Karpas-422 (cell line): Measurements from ENCODE around the gene RARS2. TPM values are rescaled to one million over a fixed set of nuclear protein-coding genes. Genes with fewer than 3 reads are reported as not detected.
A peak's percentile ranks its signal among the peaks of the same experiment; 100 is the strongest.

Experiments
- DNase-seq: peaks from one replicate; pipeline ENCODE4 v3.0.0-alpha.2; 2015
- H2AFZ ChIP-seq: fragments of 200-600 bp; sonication (generic); 2 replicates; pipeline ENCODE4 v1.6.1; 2014; ENCODE audit warnings: antibody characterized with exemption, low read length, mixed read lengths
- H3K27ac ChIP-seq: fragments of 200-600 bp; sonication (generic); 2 replicates; pipeline ENCODE4 v1.5.1; 2014; ENCODE audit warnings: mild to moderate bottlenecking, low read length, moderate library complexity
- H3K27me3 ChIP-seq: fragments of 200-600 bp; sonication (generic); 2 replicates; pipeline ENCODE4 v1.6.1; 2014; ENCODE audit warnings: low read length, mixed read lengths
- H3K36me3 ChIP-seq: fragments of 200-600 bp; sonication (generic); 2 replicates; pipeline ENCODE4 v1.6.1; 2014; ENCODE audit warnings: low read length, mixed read lengths; ENCODE audit not compliant: insufficient read depth
- H3K4me1 ChIP-seq: fragments of 200-600 bp; sonication (generic); 2 replicates; pipeline ENCODE4 v1.6.1; 2014; ENCODE audit warnings: mild to moderate bottlenecking, low read length, mixed read lengths
- H3K4me2 ChIP-seq: fragments of 200-600 bp; sonication (generic); 2 replicates; pipeline ENCODE4 v1.6.1; 2014; ENCODE audit warnings: low read length, low read depth, mild to moderate bottlenecking; ENCODE audit not compliant: poor library complexity, severe bottlenecking
- H3K4me3 ChIP-seq: fragments of 200-600 bp; sonication (generic); 2 replicates; pipeline ENCODE4 v1.5.1; 2014; ENCODE audit warnings: mild to moderate bottlenecking, antibody characterized with exemption, low read length, mixed read lengths
- H3K79me2 ChIP-seq: fragments of 200-600 bp; sonication (generic); 2 replicates; pipeline ENCODE4 v1.6.1; 2014; ENCODE audit warnings: mild to moderate bottlenecking, low read length, mixed read lengths
- H3K9ac ChIP-seq: fragments of 200-600 bp; sonication (generic); 2 replicates; pipeline ENCODE4 v1.6.0; 2014; ENCODE audit warnings: low read length
- H3K9me2 ChIP-seq: fragments of 200-600 bp; sonication (generic), shearing (Covaris generic); replicated peaks from 2 replicates; pipeline ENCODE4 v1.6.0; 2014; ENCODE audit warnings: mild to moderate bottlenecking, low read length, moderate library complexity; ENCODE audit not compliant: insufficient read depth
- H3K9me3 ChIP-seq: fragments of 300-700, 200-600 bp; sonication (generic); 2 replicates; pipeline ENCODE4 v1.6.1; 2014; ENCODE audit warnings: low read length, mixed read lengths
- H4K20me1 ChIP-seq: fragments of 200-600 bp; sonication (generic); 2 replicates; pipeline ENCODE4 v1.6.1; 2014; ENCODE audit warnings: mild to moderate bottlenecking, antibody characterized with exemption, low read length, low read depth; ENCODE audit not compliant: insufficient read depth
- total RNA-seq: library from RNA; depleted of rRNA; stranded (reverse); fragments of >200 nt; shearing (Covaris generic); gene quantifications from 2 replicates; pipeline ENCODE4 v1.2.3, GENCODE V29; 2014; ENCODE audit warnings: low replicate concordance

The RARS2 gene
- total RNA-seq, 1 experiment from 2014 or later, result 27.7 TPM

GRCh38 chr6:87487555-87487954 is 102.2 kb downstream of the RARS2 start:
- Histone ChIP-seq H3K9ac (no peak overlapping the region), H3K9me3 (no peaks in the 10 kb centered on the region), H3K27ac (no peak overlapping the region), H3K9me2 (no peaks in the 10 kb centered on the region), H3K4me3 (no peak overlapping the region), H2AFZ (no peak overlapping the region), H3K4me1 (no peaks in the 10 kb centered on the region), H4K20me1 (no peaks in the 10 kb centered on the region), H3K27me3 (no peaks in the 10 kb centered on the region), H3K79me2 (peaks cover 34% of the 10 kb centered on the region), H3K4me2 (no peak overlapping the region), H3K36me3 (no peaks in the 10 kb centered on the region)
- DNase-seq, result no peak

GRCh38 chr6:87484491-87484890 is 105.3 kb downstream of the RARS2 start:
- Histone ChIP-seq H3K4me2 (no peak overlapping the region), H2AFZ (no peak overlapping the region), H3K36me3 (no peaks in the 10 kb centered on the region), H3K79me2 (peaks cover 34% of the 10 kb centered on the region), H3K9ac (no peak overlapping the region), H3K27me3 (no peaks in the 10 kb centered on the region), H3K4me1 (no peaks in the 10 kb centered on the region), H3K9me3 (no peaks in the 10 kb centered on the region), H3K27ac (no peak overlapping the region), H4K20me1 (no peaks in the 10 kb centered on the region), H3K9me2 (no peaks in the 10 kb centered on the region), H3K4me3 (no peak overlapping the region)
- DNase-seq, result no peak

GRCh38 chr6:87483929-87484328 is 105.9 kb downstream of the RARS2 start:
- Histone ChIP-seq H4K20me1 (no peaks in the 10 kb centered on the region), H3K79me2 (peaks cover 33% of the 10 kb centered on the region), H3K27ac (no peak overlapping the region), H3K4me2 (no peak overlapping the region), H3K4me1 (no peaks in the 10 kb centered on the region), H2AFZ (no peak overlapping the region), H3K9me2 (no peaks in the 10 kb centered on the region), H3K4me3 (no peak overlapping the region), H3K9ac (no peak overlapping the region), H3K36me3 (no peaks in the 10 kb centered on the region), H3K9me3 (no peaks in the 10 kb centered on the region), H3K27me3 (no peaks in the 10 kb centered on the region)
- peak; percentile 75 for DNase-seq

- Histone ChIP-seq H4K20me1 (no peaks in the 10 kb centered on the region), H3K27me3 (no peaks in the 10 kb centered on the region), H3K79me2 (peaks cover 25% of the 10 kb centered on the region), H3K27ac (no peak overlapping the region), H3K9me2 (no peaks in the 10 kb centered on the region), H3K4me1 (no peaks in the 10 kb centered on the region), H3K4me3 (no peak overlapping the region), H3K9ac (no peak overlapping the region), H3K9me3 (no peaks in the 10 kb centered on the region), H2AFZ (no peak overlapping the region), H3K36me3 (peaks cover 6% of the 10 kb centered on the region; the same call in 1 of the 2 replicates), H3K4me2 (no peak overlapping the region)
- no peak for DNase-seq
Observed at GRCh38 chr6:87482366-87482765, 107.4 kb downstream of the RARS2 start.

GRCh38 chr6:87481931-87482330 is 107.9 kb downstream of the RARS2 start:
- Histone ChIP-seq H3K4me1 (no peaks in the 10 kb centered on the region), H3K9ac (no peak overlapping the region), H3K27ac (no peak overlapping the region), H3K27me3 (no peaks in the 10 kb centered on the region), H3K36me3 (peaks cover 6% of the 10 kb centered on the region; the same call in 1 of the 2 replicates), H4K20me1 (no peaks in the 10 kb centered on the region), H3K4me3 (no peak overlapping the region), H3K79me2 (peaks cover 23% of the 10 kb centered on the region), H3K4me2 (no peak overlapping the region), H3K9me2 (no peaks in the 10 kb centered on the region), H3K9me3 (no peaks in the 10 kb centered on the region), H2AFZ (no peak overlapping the region)
- no peak for DNase-seq

- Histone ChIP-seq H3K4me2 (peak overlapping the region; percentile 98), H3K36me3 (peaks cover 6% of the 10 kb centered on the region; the same call in 1 of the 2 replicates), H3K9me3 (no peaks in the 10 kb centered on the region), H2AFZ (peak overlapping the region; percentile 91), H3K27ac (no peak overlapping the region), H3K79me2 (peaks cover 38% of the 10 kb centered on the region), H3K9ac (peak overlapping the region; percentile 86), H3K9me2 (no peaks in the 10 kb centered on the region), H4K20me1 (no peaks in the 10 kb centered on the region), H3K4me1 (peaks cover 35% of the 10 kb centered on the region), H3K4me3 (peak overlapping the region; percentile 91), H3K27me3 (no peaks in the 10 kb centered on the region)
- DNase-seq, result peak; percentile 83
Observed at GRCh38 chr6:87473419-87473903, 116.3 kb downstream of the RARS2 start.

GRCh38 chr6:87472525-87473418 is 117.0 kb downstream of the RARS2 start, which contains the start of gene SLC35A1:
Gene SLC35A1 (plus strand): TSS chr6:87472974. CDS start chr6:87473004, 30 bp downstream.
- peak within 1 kb of the TSS; percentile 38; the same call in 1 of the 2 replicates for H3K27ac ChIP-seq
- H3K4me3 ChIP-seq, result peak within 1 kb of the TSS; percentile 91
- peaks cover 36% of the 10 kb centered on the region for H3K79me2 ChIP-seq

GRCh38 chr6:87465051-87465450 is 124.7 kb downstream of the RARS2 start:
- Histone ChIP-seq H3K9ac (no peak overlapping the region), H3K36me3 (no peaks in the 10 kb centered on the region), H3K4me3 (no peak overlapping the region), H3K4me2 (no peak overlapping the region), H4K20me1 (no peaks in the 10 kb centered on the region), H3K27me3 (no peaks in the 10 kb centered on the region), H3K9me3 (no peaks in the 10 kb centered on the region), H3K9me2 (no peaks in the 10 kb centered on the region), H3K79me2 (no peaks in the 10 kb centered on the region), H3K4me1 (no peaks in the 10 kb centered on the region), H2AFZ (no peak overlapping the region), H3K27ac (no peak overlapping the region)
- no peak for DNase-seq

More at GRCh38 chr6:87472525-87473418, 117.0 kb downstream of the RARS2 start, which contains the start of gene SLC35A1:
- Histone ChIP-seq H3K36me3 (peaks cover 1% of the 10 kb centered on the region; the same call in 1 of the 2 replicates), H3K27me3 (no peaks in the 10 kb centered on the region), H3K9me2 (no peaks in the 10 kb centered on the region), H4K20me1 (no peaks in the 10 kb centered on the region), H3K9ac (peak within 1 kb of the TSS; percentile 86), H3K4me2 (peak within 1 kb of the TSS; percentile 98), H2AFZ (peak within 1 kb of the TSS; percentile 91), H3K9me3 (no peaks in the 10 kb centered on the region), H3K4me1 (peaks cover 35% of the 10 kb centered on the region)
- peak; percentile 93 for DNase-seq
